KMS-11 (cell line): ENCODE data around the gene PCSK5.
A peak's percentile ranks its signal among the peaks of the same experiment; 100 is the strongest.

ENCODE experiments used
- H2AFZ ChIP-seq: fragments of 200-600 bp; sonication (generic); 2 replicates; pipeline ENCODE4 v1.6.1; 2016; ENCODE audit warnings: antibody characterized with exemption, mixed run types, low read depth
- H3K27ac ChIP-seq: fragments of 200-600 bp; sonication (generic); 2 replicates; pipeline ENCODE4 v1.6.1; 2016; ENCODE audit warnings: mild to moderate bottlenecking, mixed run types
- H3K27me3 ChIP-seq: fragments of 200-600 bp; sonication (generic); 2 replicates; pipeline ENCODE4 v1.6.1; 2017; ENCODE audit warnings: mild to moderate bottlenecking, low read depth, mixed run types, moderate library complexity; ENCODE audit not compliant: insufficient read depth
- H3K36me3 ChIP-seq: fragments of 200-600 bp; sonication (generic); 2 replicates; pipeline ENCODE4 v1.6.1; 2017; ENCODE audit warnings: mild to moderate bottlenecking, mixed run types; ENCODE audit not compliant: insufficient read depth
- H3K4me1 ChIP-seq: fragments of 200-600 bp; sonication (generic); 2 replicates; pipeline ENCODE4 v1.6.1; 2016; ENCODE audit warnings: mild to moderate bottlenecking, low read depth, mixed run types; ENCODE audit not compliant: poor library complexity, severe bottlenecking
- H3K4me2 ChIP-seq: fragments of 200-600 bp; sonication (generic); 2 replicates; pipeline ENCODE4 v1.7.0; 2016; ENCODE audit warnings: mild to moderate bottlenecking, mixed run types
- H3K4me3 ChIP-seq: fragments of 200-600 bp; sonication (generic); IDR thresholded peaks from 2 replicates; pipeline ENCODE4 v1.6.1; 2017; ENCODE audit warnings: low read depth, low read length, mixed read lengths; ENCODE audit not compliant: insufficient read depth
- H3K79me2 ChIP-seq: fragments of 200-600 bp; sonication (generic); 2 replicates; pipeline ENCODE4 v1.6.1; 2016; ENCODE audit warnings: low read depth, mixed run types; ENCODE audit not compliant: insufficient read depth
- H3K9ac ChIP-seq: fragments of 200-600 bp; sonication (generic); 2 replicates; pipeline ENCODE4 v1.6.1; 2016; ENCODE audit warnings: mild to moderate bottlenecking, mixed run types
- H4K20me1 ChIP-seq: fragments of 200-600 bp; sonication (generic); 2 replicates; pipeline ENCODE4 v1.6.1; 2016; ENCODE audit warnings: mild to moderate bottlenecking, mixed run types; ENCODE audit not compliant: insufficient read depth
- CTCF ChIP-seq: fragments of 200-600 bp; sonication (generic); conservative IDR thresholded peaks from 2 replicates; pipeline ENCODE4 v1.6.1; 2017; ENCODE audit warnings: low read depth, mild to moderate bottlenecking, antibody characterized with exemption, low read length, moderate library complexity, mixed read lengths

The PCSK5 gene

GRCh38 chr9:76363032-76363395 is 472.5 kb downstream of the PCSK5 start:
- Histone ChIP-seq H3K27ac (no peak overlapping the region), H3K4me3 (no peak overlapping the region), H3K9ac (no peak overlapping the region), H2AFZ (no peak overlapping the region), H3K4me2 (no peak overlapping the region), H3K79me2 (no peaks in the 10 kb centered on the region), H3K27me3 (no peaks in the 10 kb centered on the region), H3K36me3 (no peaks in the 10 kb centered on the region), H4K20me1 (no peaks in the 10 kb centered on the region), H3K4me1 (peaks cover 7% of the 10 kb centered on the region)
- no peak for TF ChIP-seq CTCF

GRCh38 chr9:76365028-76365427 is 474.6 kb downstream of the PCSK5 start:
- Histone ChIP-seq H3K79me2 (no peaks in the 10 kb centered on the region), H4K20me1 (no peaks in the 10 kb centered on the region), H3K9ac (no peak overlapping the region), H3K36me3 (no peaks in the 10 kb centered on the region), H3K4me1 (peaks cover 27% of the 10 kb centered on the region), H3K27me3 (no peaks in the 10 kb centered on the region), H3K4me2 (no peak overlapping the region), H3K4me3 (no peak overlapping the region), H3K27ac (no peak overlapping the region), H2AFZ (no peak overlapping the region)
- no peak for TF ChIP-seq CTCF

- Histone ChIP-seq H2AFZ (no peak overlapping the region), H3K4me1 (peaks cover 39% of the 10 kb centered on the region)
These were observed 475.8 kb downstream of the PCSK5 start for GRCh38 chr9:76366275-76366674.

GRCh38 chr9:76369583-76369982 is 479.1 kb downstream of the PCSK5 start:
- H3K27me3 ChIP-seq, result no peaks in the 10 kb centered on the region
- H3K27ac ChIP-seq, result peak overlapping the region; percentile 79
- H4K20me1 ChIP-seq, result no peaks in the 10 kb centered on the region
- H3K9ac ChIP-seq, result peak overlapping the region; percentile 33; the same call in 1 of the 2 replicates
- H3K4me1 ChIP-seq, result peaks cover 72% of the 10 kb centered on the region
- peak overlapping the region; percentile 18; the same call in 1 of the 2 replicates for H2AFZ ChIP-seq
- no peaks in the 10 kb centered on the region for H3K36me3 ChIP-seq
- H3K4me2 ChIP-seq, result peak overlapping the region; percentile 92
- H3K4me3 ChIP-seq, result no peak overlapping the region
- H3K79me2 ChIP-seq, result no peaks in the 10 kb centered on the region
- no peak for TF ChIP-seq CTCF

More at GRCh38 chr9:76366275-76366674, 475.8 kb downstream of the PCSK5 start:
- Histone ChIP-seq H3K4me3 (no peak overlapping the region), H4K20me1 (no peaks in the 10 kb centered on the region), H3K36me3 (no peaks in the 10 kb centered on the region), H3K9ac (no peak overlapping the region), H3K79me2 (no peaks in the 10 kb centered on the region), H3K4me2 (no peak overlapping the region), H3K27me3 (no peaks in the 10 kb centered on the region), H3K27ac (no peak overlapping the region)
- no peak for TF ChIP-seq CTCF
